Renal cortex interstitium (tissue), 11 donors: ENCODE results near the gene FHOD3. TPM values are rescaled to one million over a fixed set of nuclear protein-coding genes. Genes with fewer than 3 reads are reported as not detected.
"Not testable (repeated sequence)": the region's sequence is repeated elsewhere in the genome, so short reads cannot be mapped to it uniquely, and the experiment has no call there.

Experiments used
- DNase-seq, 11 donors: peaks; one replicate each; pipeline ENCODE4 v3.0.0-alpha.2; 2013; ENCODE audit warnings: low read depth in 9 of 11, low spot score in 4 of 11; ENCODE audit errors: extremely low read depth in 1 of 11
- polyA plus RNA-seq, 3 donors: library from polyadenylated mRNA; unstranded; fragments of 120-200 nt; gene quantifications; one replicate each; pipeline ENCODE4 v1.2.1, GENCODE V29; 2013; ENCODE audit not compliant: insufficient read length in 3 of 3

The FHOD3 gene
- polyA plus RNA-seq, 3 donors, result 35.3 to 48.8 (median 40.1) TPM

GRCh38 chr18:36454245-36454644 is 156.7 kb downstream of the FHOD3 start:
- no peak for DNase-seq

DNA sequence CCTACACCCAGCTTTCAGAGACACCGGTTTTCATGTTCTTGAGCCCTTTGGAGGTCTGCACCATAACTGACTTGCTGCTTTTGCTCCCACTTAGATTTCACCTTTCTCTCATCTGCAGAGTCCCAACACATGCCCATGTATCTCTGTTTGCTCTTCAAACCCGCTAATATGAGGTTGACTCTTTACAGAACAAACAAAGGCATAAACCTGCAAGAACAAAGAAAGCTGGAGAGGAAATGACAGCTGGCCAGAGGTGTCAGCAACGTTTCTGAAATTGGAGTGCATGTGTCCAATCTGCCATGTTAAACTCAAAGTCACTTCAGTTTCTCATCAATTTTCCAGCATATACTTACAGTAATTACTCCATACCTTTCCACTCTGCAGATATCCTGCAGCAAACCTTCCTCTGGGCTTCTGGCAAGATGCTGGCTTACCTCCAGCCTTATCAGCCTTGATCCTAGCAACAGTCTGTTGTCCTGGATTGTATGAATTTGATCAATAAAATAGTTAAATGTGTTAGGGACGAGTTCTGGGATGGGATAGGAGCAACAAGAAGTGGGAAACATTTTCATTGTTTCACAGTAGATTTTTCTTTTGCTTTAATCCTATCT is 157.4 kb downstream of the FHOD3 start:
- DNase-seq, result no peak

- no peak for DNase-seq
Observed at GRCh38 chr18:36455931-36456330, 158.4 kb downstream of the FHOD3 start.

DNA sequence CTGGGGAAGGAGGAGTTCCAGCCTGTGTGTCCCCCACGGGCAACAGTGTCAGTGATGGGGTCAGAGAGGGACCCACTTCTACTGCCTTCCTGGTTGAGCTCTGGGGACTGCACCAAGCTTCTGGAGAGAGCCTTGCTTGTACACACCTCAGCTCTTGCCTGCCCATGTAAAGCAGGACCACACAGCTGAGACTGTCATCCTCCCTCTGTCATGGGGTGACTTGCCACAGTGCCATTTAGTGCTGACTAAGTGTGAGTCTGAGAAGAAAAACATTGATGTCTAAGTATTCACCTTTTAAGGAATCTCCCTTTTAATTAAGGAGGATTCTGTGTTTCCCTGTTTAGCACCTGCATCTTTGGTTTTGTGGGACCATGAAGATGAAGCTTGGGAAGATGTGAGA is 159.1 kb downstream of the FHOD3 start:
- no peak for DNase-seq

- no peak for DNase-seq
Observed at GRCh38 chr18:36457683-36458082, 160.2 kb downstream of the FHOD3 start.

DNA sequence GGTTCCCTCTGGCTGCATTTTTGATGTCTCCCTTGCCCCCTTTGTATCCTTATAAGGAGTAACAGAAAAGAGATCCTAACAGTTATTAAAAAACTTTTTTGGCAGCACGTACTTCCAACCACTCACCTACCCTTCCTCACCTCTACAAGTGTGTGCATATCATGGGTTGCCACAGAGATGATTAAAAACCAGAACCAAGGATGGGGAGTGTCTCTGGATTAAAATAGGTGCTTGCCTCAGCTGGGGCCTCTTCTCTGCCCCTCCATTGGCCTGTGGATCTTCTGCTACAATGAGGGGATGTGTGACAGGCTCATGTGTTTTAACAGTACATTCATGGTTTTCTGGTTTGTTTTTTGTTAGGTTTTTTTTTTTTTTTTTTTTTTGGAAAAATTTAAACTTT is 160.8 kb downstream of the FHOD3 start:
- no peak for DNase-seq

DNA sequence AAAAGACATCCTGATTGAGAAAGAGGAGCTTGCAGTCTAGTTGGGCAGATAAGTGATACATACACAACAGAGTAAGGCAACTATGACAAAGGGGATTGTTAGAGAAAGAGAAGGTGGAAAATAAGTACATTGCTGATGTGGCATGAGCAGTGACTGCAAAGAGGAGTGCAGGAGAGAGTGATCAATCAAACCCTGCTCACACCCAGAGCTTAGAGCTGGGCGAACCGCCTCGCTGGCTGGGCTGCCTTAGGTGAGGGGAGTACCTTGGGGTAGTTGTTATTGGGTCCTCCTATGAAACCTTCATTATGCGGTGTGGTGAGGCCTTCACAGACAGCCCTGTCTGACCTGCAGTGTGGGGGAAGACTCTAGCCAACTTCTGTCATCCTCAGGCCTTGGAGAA is 161.7 kb downstream of the FHOD3 start:
- DNase-seq, result no peak

- no peak for DNase-seq
Observed at GRCh38 chr18:36459786-36460185, 162.3 kb downstream of the FHOD3 start.

DNA sequence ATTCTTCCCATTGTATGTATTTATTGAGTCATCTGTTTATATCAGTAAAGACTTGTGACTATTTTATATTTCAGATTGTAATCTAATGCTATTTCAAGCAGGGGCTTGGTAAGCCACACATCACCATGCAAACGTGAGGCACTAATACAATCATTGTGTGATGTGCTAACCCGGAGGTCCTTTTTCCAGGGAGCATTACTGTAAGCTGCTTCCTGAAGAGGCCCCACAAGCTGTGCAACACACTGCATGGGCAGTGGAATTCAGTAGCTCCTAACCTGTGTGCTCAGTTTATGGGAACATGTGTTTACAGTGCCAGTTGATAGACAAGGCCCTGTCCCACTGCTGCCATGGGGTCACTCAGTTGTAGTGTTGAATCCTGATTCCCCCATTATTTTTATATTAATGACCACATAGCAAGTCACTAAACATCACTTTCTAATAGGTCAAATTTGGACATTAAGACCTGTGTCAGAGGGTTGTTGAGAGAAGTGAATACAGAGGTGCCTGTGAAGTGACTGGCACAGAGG is 162.9 kb downstream of the FHOD3 start:
- no peak for DNase-seq

DNA sequence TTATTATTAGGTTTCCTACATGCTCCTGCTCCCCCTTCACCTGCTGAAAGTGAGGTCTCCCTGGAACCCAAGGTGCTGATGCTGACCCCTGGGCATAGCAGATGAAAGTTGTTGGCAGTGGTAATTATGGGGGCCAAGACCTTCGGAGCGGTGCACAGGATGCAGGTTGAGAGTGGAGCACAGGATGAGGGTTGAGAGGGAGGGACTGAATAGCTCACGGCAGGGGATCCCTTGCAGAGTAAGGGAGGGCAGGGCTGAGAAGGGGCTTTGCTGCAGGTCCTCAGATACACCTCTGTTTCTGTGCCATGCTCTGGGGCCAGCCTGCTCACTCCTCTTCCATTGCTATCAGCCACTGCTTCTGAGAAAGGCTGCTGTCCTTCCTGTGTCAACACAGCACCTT is 163.3 kb downstream of the FHOD3 start:
- DNase-seq, result no peak

GRCh38 chr18:36461551-36461987 is 164.1 kb downstream of the FHOD3 start:
- DNase-seq, result no peak

DNA sequence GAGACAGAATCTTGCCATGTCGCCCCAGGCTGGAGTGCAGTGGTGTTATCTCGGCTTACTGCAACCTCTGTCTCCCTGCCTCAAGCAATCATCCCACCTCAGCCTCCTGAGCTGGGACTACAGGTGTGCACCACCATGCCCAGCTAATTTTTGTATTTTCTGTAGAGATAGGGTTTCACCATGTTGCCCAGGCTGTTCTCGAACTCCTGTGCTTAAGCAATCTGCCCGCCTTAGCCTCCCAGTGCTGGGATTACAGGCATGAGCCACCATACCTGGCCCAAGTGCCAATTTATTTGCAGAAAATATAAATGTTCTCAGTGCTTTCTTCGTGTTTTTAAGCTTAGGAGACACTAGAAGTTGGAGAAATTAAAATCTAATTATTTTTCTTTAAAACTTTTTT is 166.0 kb downstream of the FHOD3 start:
- DNase-seq, result not testable (repeated sequence)

GRCh38 chr18:36464126-36464651 is 166.7 kb downstream of the FHOD3 start:
- DNase-seq, result no peak

GRCh38 chr18:36465276-36465675 is 167.8 kb downstream of the FHOD3 start:
- no peak for DNase-seq

DNA sequence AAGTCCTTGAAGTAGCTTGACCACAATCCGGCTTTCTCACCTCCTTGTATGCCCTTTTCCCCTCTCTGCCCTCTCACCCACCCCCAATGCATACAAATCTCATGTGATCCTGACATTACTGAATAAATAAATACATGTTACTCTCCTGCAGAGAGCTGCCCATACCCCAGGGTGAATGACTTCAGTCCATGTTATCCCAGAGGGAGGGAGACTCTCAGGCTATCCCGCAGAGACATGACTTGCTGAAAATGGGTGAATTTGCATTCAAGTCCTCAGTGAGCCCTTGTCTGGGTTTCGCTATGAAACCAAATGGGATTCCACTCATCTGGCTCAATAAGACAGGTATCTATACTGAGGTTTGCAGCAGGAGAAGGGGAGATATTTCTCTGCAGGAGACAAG is 168.5 kb downstream of the FHOD3 start:
- DNase-seq, result no peak

GRCh38 chr18:36467614-36468013 is 170.1 kb downstream of the FHOD3 start:
- no peak for DNase-seq

DNA sequence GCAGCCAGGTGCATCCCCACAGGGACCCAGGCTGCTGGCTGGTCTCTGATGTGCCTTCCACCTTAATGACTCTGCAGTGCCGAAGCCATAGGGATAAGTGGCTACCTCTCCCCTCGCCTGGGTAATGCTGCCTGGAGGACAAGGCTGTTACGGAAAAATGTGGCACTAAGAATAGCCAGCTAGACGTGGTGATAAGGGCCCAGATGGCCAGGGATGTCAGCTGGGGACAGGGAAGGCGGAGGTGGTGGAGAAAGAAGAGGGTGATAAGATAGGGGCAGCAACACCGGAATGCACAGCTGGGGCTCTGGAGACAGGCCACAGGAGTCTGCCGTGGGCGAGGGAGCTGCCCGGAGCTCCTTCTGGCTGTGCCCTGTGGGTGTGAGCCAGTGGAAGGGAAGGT is 170.6 kb downstream of the FHOD3 start:
- DNase-seq, result no peak

DNA sequence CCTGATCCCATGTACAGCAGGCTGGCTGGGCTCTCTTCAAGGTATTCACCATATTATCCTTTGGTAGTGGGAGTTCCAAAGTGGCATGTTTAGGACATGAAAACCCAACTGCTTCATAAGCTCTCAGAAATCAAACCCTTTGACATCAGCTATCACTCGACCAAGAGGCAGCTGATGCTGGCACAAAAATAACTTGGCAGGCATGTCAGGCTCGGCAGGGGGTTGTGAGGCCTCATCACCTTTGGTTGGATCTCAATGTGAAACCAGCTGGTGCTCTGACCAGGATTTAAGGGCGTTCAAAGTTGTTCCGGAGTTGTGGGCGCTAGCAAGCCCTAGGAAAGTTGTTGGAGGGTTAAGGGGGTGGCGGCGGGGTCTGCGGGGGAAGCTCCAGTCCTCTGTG is 171.9 kb downstream of the FHOD3 start:
- DNase-seq, result no peak

GRCh38 chr18:36470896-36471295 is 173.4 kb downstream of the FHOD3 start:
- DNase-seq, result no peak

- no peak for DNase-seq
Observed at GRCh38 chr18:36471393-36471792, 173.9 kb downstream of the FHOD3 start.

GRCh38 chr18:36476433-36476832 is 178.9 kb downstream of the FHOD3 start:
- no peak for DNase-seq
